Peyer's patch (tissue), 4 donors: Measurements from ENCODE around the gene TRPM8.

ENCODE experiments used
- CTCF ChIP-seq, 6 experiments: fragments of 450-650 bp in 4 of 6; fragments of 200-600 bp in 2 of 6; sonication (generic) in 1 of 6; IDR thresholded peaks; one replicate each; pipeline ENCODE4 v1.5.1; 2017 to 2019; ENCODE audit warnings: antibody characterized with exemption in 6 of 6, mild to moderate bottlenecking in 3 of 6, moderate library complexity in 1 of 6
- POLR2A ChIP-seq, 2 donors: fragments of 450-650 bp; IDR thresholded peaks; one replicate each; pipeline ENCODE4 v1.5.1; 2017; ENCODE audit warnings: antibody characterized with exemption in 2 of 2, mild to moderate bottlenecking in 2 of 2, moderate library complexity in 2 of 2

DNA sequence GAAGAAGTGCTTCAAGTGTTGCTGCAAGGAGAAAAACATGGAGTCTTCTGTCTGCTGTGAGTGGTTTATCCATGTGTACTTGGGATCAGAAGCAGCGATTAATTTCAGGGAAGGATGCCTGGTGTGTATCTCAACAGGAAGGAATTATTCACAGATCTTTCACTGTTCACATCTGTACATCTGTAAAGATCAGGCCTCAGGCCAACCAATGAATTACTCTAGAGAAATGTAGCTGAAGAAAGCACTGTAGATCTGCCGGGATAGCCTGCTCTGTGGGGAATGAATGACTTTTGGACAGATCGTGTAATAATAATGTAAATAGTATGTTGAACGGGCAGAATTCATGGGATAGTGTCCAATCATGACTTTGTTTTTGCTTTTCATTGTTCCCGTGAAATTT, 79.3 kb downstream of the TRPM8 start:
- TF ChIP-seq POLR2A (IDR thresholded peaks at IDR 0.05) (no peak), CTCF (IDR thresholded peaks at IDR 0.05) (no peak)
